HG03175 (cell line): ENCODE measurements around the gene RAB3IP.
"Not testable (repeated sequence)": the region's sequence is repeated elsewhere in the genome, so short reads cannot be mapped to it uniquely, and the experiment has no call there.

Experiments used
- ATAC-seq: cut with Tn5 transposase; IDR thresholded peaks from one replicate; pipeline ENCODE4 v1.9.1; 2021; ENCODE audit warnings: mild to moderate bottlenecking, moderate library complexity; ENCODE audit not compliant: unreplicated experiment

Gene RAB3IP

GRCh38 chr12:69755302-69755701 is 16.6 kb downstream of the RAB3IP start:
- no peak for ATAC-seq

GRCh38 chr12:69756088-69756755 is 17.6 kb downstream of the RAB3IP start:
- ATAC-seq: no peak

- ATAC-seq: no peak
These were observed 19.4 kb downstream of the RAB3IP start for GRCh38 chr12:69758105-69758504.

DNA sequence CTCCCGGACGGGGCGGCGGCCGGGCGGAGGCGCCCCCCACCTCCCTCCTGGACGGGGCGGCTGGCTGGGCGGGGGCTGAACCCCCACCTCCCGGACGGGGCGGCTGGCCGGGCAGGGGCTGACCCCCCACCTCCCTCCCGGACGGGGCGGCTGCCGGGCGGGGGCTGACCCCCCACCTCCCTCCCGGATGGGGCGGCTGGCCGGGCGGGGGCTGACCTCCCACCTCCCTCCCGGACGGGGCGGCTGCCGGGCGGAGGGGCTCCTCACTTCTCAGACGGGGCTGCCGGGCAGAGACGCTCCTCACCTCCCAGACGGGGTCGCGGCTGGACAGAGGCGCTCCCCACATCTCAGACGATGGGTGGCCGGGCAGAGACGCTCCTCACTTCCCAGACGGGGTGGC is 20.9 kb downstream of the RAB3IP start:
- not testable (repeated sequence) for ATAC-seq

DNA sequence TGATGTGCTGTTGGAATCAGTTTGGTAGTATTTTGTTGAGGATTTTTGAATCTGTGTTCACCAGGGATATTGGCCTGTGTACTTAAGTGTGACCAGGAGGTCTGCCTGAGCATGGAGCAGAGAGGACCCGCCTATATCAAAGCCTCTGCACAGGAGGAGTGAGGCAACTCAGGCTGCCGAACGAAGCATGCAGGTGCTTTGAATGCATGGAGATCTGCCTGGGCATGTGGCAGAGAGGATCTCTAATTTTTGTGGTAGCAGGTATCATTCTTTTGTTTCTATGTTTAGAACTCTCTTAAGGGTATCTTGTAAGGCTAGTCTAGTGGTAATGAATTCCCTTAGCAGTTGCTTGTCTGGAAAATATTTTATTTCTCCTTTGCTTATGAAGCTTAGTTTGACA is 26.9 kb downstream of the RAB3IP start:
- no peak for ATAC-seq

GRCh38 chr12:69766260-69766659 is 27.6 kb downstream of the RAB3IP start:
- no peak for ATAC-seq

- ATAC-seq: no peak
These were observed 41.3 kb downstream of the RAB3IP start for GRCh38 chr12:69779928-69780327.

- no peak for ATAC-seq
These were observed 44.7 kb downstream of the RAB3IP start for GRCh38 chr12:69783365-69783764.

DNA sequence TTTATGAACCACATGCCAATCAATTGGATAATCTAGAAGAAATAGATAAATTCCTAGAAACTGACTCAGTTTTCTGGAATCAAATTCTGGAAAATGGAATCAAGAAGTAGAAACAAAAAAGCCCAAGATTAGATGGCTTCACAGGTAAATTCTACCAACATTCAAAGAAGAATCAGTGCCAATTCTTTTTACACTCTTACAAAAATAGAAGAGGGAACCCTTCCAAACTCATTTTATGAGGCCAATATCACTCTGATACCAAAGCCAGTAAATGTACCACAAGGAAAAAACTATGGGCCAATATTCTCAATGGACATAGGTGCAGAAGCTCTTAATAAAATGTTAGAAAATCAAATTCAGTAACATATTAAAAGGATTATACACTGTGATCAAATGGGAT is 50.7 kb downstream of the RAB3IP start:
- ATAC-seq: no peak

DNA sequence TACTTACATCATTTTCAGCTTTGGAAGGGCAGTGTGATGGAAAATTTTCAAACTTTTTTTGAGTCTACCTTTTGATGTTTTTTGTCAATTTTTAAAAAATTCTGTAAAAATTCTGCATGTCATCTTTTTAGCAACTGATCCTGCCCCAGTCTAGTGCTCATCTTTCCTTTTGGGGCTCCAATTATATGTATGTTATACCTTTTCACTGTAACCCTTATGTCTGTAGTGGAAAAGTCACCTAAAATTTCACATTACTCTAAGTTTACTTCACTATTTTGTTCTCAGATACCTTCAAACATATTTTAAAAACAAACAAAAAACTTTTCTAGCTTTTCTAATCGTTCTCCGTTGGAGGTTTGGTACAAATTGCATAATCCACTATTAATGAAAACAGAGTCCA is 53.9 kb downstream of the RAB3IP start:
- no peak for ATAC-seq

DNA sequence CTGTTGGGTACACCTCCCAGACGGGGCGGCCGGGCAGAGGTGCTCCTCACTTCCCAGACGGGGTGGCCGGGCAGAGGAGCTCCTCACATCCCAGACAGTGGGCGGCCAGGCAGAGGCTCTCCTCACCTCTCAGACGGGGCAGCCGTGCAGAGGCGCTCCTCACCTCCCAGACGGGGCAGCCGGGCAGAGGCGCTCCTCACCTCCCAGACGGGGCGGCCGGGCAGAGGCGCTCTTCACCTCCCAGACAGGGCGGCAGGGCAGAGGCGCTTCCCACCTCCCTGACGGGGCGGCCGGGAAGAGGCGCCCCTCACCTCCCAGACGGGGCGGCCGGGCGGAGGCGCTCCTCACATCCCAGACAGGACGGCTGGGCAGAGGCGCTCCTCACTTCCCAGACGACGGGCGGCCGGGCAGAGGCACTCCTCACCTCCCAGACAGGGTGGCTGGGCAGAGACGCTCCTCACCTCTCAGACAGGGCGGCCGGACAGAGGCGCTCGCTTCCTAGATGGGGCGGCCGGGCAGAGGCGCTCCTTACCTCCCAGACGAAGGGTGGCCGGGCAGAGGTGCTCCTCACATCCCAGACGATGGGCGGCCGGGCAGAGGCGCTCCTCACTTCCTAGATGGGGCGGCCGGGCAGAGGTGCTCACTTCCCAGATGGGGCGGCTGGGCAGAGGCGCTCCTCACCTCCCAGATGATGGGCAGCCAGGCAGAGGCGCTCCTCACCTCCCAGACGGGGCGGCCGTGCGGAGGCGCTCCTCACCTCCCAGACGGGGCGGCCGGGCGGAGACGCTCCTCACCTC is 68.6 kb downstream of the RAB3IP start:
- ATAC-seq: not testable (repeated sequence)

DNA sequence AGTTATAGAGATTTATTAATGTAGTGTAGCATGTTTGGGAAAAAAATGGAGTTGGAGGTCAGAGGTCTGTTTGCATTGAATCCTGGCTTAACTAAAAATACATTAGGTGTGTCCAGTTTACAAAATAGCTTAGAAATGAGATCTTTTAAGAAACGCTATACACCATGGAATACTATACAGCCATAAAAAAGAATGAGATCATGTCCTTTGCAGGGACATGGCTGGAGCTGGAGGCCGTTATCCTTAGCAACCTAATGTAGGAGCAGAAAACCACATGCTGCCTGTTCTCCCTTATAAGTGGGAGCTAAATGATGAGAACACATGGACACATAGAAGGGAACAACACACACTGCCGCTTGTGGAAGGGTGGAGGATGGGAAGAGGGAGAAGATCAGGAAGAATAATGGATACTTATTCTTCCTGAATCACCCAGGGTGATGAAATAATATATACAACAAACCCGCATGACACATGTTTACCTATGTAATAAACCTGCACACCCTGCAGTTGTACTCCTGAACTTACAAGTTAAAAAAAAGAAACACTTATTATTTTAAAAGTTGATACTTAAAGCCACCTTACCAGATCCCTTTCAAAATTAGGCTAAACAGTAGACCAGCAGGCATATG is 72.3 kb downstream of the RAB3IP start:
- ATAC-seq: no peak

GRCh38 chr12:69816082-69816481 is 77.4 kb downstream of the RAB3IP start:
- ATAC-seq: no peak

DNA sequence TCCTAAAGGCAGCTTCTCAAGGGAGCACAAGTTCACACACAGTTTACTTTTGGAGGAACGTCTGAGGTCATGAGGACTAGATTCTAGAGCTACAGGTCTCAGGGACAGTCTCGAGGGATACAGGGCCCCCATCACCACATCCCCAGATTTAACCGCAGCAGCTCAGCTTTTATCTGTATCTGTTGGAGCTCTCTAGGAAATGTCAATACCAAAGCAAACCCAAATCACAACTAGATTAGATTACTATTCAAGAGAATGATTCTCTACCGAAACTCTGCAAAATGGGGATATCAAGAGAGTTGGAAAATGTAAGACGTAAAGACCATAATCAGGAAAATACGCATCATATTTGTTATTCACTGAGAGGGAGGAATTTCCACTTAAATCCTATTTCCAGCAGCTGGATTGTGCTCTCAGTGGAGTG is 82.4 kb downstream of the RAB3IP start:
- ATAC-seq: no peak

DNA sequence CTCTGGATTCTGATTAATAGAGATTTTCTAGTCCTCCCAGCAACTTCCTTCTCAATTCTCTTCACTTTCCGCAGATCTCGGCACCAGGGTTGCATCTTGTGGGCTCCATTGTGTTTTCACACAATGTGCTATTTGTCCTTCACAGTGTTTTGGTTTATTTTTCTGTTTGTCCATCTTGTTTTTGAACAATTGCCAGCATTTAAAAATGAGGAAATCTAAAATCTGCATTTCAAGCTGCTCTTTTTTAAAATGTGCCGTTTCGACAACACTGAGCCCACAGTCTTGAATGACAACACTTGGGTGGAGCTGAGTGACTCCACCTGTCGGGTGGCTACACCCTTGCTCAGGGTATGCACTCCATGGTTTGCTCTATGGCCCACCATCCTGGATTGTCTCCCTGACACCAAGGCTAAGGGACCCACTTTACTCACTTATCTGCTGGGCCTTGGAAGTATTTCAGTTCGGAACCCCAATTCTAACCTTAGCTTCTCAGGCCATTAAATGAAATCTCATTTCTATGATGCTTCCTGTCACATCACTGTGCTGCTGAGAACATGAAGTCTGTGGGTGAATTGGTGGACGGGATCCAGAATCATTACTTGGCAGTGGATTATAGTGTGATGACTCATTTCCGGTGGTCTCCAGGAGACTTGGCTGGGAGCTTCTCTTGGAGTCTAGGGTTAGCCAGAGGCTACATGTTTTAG is 82.9 kb downstream of the RAB3IP start:
- no peak for ATAC-seq

GRCh38 chr12:69822201-69822860 is 83.7 kb downstream of the RAB3IP start:
- ATAC-seq: no peak

- ATAC-seq: no peak
These were observed 85.4 kb downstream of the RAB3IP start for GRCh38 chr12:69824028-69824427.

DNA sequence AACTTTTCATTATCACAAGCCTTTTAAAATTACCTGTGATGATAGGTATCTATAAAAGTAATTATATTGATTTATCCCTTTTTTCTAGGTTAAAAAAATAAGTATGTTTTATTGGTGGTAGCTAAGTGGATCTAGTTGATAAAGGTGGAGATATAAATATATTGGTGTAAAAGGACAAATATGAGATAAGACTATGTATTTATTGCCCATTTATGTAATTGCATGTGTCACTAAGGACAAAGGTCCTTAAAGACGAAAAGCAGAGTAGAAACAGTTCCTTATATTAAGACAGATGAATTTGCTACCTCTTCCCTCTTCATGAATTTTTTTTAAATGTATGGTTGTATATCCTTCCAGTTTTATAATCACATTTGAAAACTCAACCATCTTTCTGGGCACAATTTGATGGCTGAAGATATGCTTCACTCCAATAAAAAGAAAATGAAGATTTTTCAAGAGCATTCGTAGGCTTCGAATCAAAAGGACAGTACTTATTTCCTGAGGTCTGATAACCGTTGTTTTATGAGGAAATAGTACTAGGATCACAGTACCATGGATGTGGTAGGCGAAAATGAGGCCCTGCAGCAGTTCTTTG is 86.4 kb downstream of the RAB3IP start, which contains the start of gene MYRFL:
TSS of gene MYRFL (plus strand) at position 262 of the 595 bp plus-strand sequence. CDS start at position 553, 291 bp downstream.
- ATAC-seq: no peak

DNA sequence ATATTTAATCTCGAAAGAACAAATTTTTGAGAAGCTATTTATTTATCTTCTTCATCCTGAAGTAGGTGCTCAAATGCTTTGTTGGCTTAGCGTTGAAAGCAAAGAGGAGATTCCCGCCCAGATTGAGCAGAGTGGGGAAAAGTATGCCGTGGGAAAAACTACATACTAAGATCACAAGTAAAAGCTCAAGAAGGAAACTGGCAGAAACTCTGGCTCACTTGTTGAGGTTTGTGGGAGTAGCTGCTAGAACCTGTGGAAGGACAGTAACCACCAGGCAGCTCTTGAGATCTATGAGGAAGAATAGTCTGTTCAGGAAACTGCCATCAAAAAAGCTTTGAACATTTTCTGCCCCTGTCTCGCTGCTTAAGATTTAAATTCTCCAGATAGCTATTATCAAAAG is 90.2 kb downstream of the RAB3IP start:
- ATAC-seq: no peak

DNA sequence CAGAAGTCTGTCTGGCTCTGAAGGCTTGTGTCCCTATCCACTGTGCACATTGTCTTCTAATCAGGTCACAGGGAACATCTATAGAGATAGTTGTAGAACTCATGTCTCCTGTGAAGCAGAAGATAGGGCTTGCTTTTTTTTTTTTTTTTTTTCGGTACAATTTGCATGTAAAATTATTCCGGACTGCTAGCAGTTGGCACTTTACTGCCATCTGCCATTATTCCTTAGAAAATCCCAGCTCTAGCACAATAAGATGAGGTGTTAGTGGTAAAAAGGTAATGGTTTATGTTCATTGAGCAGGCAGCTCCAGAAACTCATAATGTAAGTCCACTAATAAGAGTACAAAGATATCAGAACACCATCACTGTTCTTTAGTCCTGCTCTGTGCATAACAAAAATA is 95.0 kb downstream of the RAB3IP start:
- no peak for ATAC-seq
